CMK (cell line): ENCODE data around the gene SFTPA2.
"Not testable (repeated sequence)": the region's sequence is repeated elsewhere in the genome, so short reads cannot be mapped to it uniquely, and the experiment has no call there.

ENCODE experiments used
- DNase-seq: peaks from one replicate; pipeline ENCODE4 v3.0.0-alpha.2; 2010; ENCODE audit warnings: low read depth

SFTPA2 gene

DNA sequence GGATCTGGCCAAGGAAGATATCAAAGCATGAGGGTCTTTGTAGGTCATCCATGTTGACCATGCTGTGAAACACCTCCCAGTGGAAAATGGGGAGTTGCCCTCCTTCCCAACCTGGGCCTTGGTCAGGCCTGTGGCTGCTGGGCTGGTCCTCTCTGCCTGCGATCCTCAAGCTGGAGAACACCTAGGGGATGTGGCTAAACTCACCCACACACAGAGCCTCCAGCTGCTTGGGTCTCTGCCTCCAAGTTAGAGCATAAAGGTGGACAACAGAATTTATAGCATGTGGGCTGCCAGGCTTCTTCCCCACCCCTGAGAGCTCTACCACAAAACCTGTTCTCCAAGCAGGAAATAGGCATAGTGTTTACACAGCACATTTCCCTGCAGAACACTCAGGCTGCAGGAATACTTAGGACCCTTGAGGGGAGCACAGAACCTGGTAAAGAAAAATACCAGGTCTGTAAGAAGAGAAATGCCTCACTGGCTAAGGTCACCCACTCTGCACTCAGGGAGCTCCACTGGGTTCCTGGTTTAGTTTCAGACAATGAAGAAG lies at the start of gene SFTPA2:
TSS of gene SFTPA2 (minus strand) at position 248 of the 550 bp plus-strand sequence. CDS start 924 bp downstream, outside the sequence.
- no peak for DNase-seq

GRCh38 chr10:79608505-79609375 lies 48.5 kb upstream of the SFTPA2 start:
- peak; percentile 12 for DNase-seq

GRCh38 chr10:79605308-79605707 lies 45.1 kb upstream of the SFTPA2 start:
- DNase-seq: no peak

DNA sequence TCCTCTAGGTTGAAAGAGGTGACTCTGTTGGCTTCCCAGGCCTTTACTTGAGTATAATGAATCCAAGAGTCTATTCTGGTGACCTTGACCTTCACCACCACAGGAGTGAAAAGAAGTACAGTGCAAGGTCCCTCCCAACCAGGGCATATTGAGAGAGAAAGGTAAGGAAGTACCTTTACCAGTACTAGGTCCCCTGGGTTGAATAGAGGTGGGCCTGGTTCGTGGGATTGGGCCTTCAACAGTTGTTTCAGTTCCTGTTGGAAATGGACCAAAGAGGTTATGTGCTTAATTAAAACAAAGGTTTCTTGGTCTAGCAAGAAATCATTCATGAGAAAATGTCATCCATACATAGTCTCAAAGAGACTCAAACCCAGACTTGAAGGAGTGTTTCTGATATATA lies 44.1 kb upstream of the SFTPA2 start:
- DNase-seq: no peak

- no peak for DNase-seq
These were observed 42.7 kb upstream of the SFTPA2 start for GRCh38 chr10:79602953-79603352.

GRCh38 chr10:79601939-79602338 lies 41.7 kb upstream of the SFTPA2 start:
- DNase-seq: no peak

- not testable (repeated sequence) for DNase-seq
These were observed 39.4 kb upstream of the SFTPA2 start for GRCh38 chr10:79599644-79600043.

- DNase-seq: no peak
These were observed 35.3 kb upstream of the SFTPA2 start for GRCh38 chr10:79595510-79595909.

DNA sequence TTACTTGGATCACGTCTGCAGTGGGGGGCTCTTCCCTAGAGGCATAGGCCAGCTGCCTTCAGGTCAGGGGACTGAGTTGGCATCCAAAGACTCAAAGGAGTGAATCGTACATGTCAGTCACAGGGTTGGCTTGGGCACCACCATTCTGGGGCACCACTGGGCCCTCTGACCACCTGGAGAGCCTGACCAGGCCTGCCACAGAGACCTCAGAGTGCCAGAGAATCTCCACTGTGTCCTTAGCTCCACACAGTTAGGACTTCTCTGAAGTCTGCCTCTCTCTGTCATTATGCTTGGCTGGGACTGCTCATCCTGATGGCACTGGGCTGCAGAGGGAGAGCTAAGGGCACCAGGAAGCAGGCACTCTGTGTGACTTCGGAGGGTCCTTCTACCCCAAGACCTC lies 34.4 kb upstream of the SFTPA2 start:
- not testable (repeated sequence) for DNase-seq

GRCh38 chr10:79593377-79593776 lies 33.2 kb upstream of the SFTPA2 start:
- DNase-seq: no peak

DNA sequence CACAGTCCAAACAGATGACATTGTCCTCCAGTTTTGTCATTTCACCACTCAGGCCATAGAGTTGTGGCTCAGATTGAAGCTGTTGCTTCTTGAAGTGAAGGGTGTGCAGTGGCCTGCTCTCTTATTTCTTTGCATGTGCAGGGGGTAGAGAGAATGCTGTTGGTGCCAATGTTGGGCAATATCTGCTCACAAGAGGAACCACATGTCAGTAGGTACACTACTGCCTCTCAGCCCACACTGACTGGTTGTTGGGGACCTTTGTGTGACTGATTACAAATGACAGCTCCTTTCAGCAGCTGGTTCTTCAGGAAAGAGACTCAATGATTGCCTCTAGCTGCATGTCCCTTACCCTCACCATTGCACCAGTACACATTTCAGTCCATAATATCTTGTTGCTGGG lies 28.6 kb upstream of the SFTPA2 start:
- DNase-seq: no peak

GRCh38 chr10:79586933-79587332 lies 26.7 kb upstream of the SFTPA2 start:
- no peak for DNase-seq

GRCh38 chr10:79585870-79586527 lies 25.8 kb upstream of the SFTPA2 start:
- DNase-seq: no peak

- DNase-seq: no peak
These were observed 23.3 kb upstream of the SFTPA2 start for GRCh38 chr10:79583488-79584024.

DNA sequence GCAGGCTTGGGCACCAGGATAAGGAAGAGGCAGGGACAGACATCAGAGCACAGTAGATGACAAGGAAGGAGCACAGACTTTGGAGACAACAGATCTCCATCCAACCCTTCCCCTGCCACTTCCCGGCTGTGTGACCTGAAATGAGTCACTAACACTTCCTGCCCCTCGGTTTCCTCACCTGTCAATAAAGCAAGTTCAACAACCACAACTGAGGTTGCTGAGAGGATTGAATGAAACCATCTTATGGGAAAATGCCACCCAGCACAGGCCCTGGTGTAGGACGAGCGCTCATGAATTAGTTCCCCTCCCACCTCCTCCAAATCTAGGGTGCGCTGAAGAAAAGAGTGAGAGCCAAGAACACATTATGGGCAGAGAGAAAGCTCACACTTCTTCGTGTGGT lies 22.7 kb upstream of the SFTPA2 start:
- DNase-seq: not testable (repeated sequence)

DNA sequence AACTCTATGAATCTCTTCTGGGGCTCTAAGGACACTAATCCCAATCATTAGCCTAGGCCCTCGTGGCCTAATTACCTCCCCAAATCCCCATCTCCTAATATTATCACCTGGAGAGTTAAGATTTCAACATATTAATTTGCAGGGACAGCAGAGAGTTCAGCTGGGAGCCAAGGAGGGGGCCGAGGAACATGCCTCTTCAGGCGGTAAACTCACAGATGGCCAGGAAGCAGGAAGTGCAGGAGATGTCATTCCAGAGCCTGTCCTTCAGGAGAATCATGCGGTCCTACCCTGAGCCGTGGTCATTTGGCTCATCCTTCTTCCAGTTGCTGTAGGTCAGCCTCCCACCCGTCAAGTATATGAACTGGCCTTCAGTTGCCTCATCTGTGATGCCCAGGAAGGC lies 21.9 kb upstream of the SFTPA2 start:
- DNase-seq: no peak

DNA sequence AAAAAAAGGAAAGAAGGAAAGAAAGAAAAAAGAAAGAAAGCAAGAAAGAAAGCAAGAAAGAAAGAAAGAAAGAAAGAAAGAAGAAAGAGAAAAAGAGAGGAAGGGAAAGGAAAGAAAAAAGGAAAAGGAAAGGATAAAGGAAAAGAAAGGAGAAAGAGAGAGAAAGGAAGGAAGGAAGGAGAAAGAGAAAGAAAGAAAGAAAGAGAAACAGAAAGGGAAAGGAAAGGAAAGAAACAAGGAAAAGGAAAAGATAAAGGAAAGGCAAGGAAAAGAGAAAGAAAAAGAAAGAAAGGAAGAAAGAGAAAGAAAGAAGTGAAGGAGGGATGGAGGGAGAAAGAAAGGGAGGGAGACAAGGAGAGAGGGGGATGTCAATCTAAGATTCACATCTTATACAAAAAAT lies 20.8 kb upstream of the SFTPA2 start:
- no peak for DNase-seq

GRCh38 chr10:79579361-79579760 lies 19.2 kb upstream of the SFTPA2 start:
- DNase-seq: no peak

- DNase-seq: not testable (repeated sequence)
These were observed 10.4 kb upstream of the SFTPA2 start for GRCh38 chr10:79570624-79571023.

DNA sequence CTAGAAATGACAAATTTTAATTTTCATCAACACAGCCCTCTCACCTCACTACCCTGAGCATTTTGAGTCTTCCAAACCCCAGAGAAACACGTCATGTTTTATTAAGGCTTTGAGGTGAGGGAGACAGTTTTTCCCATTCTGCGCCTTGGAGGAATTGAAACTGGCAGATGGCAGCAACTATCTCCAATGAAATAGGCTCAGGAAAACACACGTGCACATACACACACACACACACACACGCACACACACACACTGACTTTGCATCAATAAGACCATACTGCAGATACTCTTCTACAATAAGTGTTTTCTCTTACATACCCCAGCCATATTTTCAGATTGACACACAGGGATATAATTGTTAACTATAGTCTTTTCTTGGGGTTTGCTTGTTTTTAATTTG lies 3.2 kb upstream of the SFTPA2 start:
- no peak for DNase-seq

GRCh38 chr10:79562135-79562756 lies 2.0 kb upstream of the SFTPA2 start:
- DNase-seq: peak; percentile 24

- no peak for DNase-seq
These were observed 1.1 kb upstream of the SFTPA2 start for GRCh38 chr10:79561257-79561656.
